ENCODE data around the gene LETM1.

The LETM1 gene

DNA sequence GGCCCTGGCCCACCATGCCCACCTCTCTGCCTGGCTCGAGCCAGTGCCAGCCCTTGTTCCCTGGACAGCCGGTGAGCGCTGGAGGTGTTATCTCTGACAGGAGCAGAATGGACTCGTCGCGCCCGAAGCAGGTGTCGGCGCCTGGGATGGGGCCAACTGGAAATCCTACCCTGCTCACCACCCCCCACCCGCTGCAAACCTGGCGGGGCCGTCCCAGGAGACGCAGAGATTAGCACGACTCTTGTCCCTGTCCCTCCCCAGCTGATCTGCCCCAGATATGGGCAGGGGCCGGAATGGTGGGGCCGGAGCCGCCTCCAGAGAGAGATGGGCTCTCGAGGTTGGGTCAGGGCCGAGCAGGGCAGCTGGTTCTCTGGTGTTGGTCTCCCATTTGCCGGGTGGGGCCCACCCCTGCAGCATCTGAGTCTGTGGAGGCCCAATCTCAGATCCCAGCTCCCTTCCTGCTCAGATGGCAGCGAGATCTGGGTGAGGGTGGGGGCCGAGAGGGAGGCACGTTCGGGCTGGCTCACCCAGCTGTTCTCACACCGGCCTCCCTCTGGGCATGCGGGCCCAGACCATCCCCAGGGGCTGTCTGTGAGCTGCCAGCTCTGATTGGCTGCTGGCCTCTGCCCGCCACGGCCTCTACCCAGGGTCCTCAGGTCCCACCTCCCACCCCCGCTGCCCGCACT, 83.0 kb downstream of the LETM1 start:
- no peak for DNase-seq

DNA sequence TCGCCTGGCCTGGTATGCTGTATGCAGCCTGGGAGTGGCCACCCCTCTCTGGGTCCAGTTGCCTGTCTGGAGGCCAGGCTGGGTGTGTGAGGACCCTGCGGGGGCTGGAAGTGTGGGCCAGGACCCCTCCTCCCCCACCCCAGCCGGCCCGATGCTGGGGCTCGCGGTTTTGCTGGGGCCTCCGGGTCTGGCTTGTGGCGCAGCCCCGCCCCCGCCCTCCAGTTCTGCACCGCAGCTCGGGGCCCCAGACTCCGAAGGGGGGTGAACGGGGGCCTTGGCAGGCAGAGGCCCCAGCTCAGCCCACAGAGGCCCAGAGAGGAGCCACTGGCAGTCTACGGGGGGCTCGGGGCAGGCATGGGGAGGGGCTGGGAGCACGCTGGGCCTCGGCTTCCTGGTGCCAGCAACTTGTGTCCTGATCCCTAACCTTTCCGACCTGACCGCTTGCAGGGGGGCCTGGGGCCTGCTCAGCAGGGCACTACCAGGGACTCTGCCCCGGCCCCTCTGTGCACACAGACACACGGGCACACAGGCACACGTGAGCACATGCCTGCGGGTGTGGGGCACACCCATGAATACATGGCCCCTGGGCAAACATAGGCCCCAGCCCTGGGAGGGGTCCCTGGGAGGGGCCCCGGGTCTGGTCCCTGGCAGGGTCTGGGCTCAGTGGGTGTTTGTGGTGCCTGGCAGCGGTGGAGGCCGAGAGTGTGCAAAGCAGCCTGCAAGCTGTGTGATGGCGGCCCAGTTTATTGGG, 84.2 kb downstream of the LETM1 start:
- DNase-seq: no peak

DNA sequence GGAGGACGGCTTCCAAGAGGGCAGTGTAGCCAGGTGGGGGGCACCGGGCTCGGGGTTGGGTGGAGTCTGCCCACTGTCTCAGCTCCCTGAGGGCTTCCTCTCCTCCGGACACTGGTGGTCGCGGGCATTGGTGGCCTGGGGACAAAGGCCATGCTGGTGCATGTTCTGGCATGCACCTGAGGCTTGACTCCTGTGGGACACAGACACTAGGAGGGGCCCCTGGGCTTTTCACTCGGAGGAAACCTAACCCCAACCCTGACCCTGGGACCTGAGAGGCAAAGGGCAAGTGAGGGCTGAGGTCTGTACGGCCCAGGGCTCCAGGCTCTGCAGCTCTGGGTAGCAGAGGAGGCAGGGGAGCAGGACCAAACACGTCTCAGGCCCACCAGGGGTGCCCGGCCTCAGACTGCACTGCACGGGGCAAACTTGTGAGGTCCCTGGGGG, 85.1 kb downstream of the LETM1 start:
- DNase-seq: no peak

DNA sequence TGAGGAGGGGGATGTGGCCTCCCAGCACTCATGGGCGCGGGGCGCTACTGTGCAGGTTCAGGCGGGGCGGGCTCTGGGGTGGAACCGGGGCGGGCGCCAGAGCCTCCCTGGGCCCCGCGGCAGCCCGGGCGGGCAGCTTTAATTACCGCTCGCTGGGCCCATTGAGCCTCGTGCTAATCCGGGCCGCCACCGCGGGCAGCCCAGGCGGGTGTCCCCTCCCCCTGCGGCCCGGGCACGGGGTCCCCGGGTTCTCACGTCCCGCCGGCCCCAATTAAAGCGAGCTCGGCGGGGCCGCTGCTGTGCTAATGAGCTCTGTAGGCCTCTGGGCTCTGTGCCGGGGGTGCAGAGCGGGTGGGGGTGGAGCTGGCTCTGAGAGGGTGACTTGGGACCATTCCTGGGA, 85.7 kb downstream of the LETM1 start:
- DNase-seq: no peak

DNA sequence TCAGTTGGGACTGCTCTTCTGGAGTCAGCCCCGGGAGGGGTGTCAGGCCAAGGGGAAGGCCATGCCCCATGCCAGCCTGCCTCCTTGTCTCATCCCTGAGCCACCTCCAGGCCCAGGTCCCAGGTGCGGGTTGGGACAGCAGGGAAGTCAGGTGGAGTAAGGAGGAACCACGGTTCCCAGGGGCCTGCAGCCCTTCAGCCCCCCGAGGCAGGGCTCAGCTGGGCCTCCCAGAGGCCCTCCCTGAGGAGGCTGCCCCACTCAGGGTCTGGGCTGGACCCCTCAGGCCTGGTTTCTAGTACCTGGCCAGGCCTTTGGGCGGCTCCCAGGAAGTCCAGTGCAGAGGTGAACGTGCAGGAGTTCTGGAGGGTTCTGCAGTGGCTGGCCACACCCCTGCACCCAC, 86.3 kb downstream of the LETM1 start:
- DNase-seq: no peak

DNA sequence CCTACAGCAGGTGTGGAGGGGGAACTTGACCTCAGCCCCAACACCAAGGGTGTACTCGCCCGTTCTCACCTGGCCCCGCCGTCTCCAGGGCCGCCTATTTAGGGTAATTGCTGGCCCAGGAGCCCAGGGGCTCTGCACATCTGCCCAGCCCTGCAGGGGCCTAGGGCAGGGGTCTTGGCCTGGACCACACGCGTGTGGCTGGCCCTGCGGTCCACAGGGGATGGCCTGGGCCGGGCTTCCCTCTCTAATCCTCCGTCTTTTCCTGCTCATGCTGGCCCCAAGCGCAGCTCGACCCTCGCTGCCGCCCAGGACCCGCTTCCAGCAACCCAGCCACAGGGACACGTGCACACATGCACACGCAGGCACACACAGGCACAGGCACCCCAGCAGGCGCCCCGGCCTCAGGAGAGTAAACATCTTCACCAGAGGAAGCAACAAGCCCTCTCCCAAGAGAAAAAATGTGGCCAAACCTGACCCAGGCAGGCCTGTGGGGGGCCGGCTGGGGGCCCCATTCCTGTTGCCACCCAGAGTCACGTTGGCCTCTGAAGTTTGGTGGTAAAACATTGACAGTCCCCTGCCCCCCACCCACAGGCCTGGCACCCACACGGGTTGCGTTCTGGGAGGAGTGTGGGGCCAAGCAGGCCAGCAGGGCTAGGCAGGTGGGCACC, 87.5 kb downstream of the LETM1 start:
- DNase-seq: no peak

DNA sequence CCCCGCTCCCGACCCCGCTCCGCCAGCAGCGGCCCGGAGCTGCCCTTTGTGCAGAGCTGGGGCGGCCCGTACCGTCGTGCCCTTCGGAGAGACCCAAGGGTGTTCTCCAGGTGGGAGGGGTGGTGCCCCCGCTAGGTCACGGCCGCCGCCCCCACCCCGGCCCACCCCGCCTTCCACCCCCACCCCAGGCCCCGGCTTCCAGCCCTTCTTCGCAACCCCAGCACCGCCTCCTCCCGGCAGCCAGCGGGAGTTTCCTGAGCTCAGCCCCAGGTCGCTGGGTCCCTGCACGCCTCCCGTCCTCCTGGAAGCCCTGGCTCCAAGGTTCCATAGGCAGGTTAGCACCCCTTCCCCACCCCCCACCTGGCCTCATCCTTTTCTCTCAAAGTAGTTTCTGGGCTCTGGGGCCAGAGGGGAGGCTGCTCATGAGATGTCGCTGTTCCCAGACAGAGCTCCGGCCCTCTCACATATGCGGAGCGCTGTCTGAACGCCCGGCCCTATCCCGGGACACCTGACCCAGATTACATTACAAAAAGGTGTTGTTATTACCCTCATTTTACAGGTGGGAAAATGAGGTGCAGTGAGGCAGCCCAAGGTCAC, 88.1 kb downstream of the LETM1 start:
- no peak for DNase-seq

DNA sequence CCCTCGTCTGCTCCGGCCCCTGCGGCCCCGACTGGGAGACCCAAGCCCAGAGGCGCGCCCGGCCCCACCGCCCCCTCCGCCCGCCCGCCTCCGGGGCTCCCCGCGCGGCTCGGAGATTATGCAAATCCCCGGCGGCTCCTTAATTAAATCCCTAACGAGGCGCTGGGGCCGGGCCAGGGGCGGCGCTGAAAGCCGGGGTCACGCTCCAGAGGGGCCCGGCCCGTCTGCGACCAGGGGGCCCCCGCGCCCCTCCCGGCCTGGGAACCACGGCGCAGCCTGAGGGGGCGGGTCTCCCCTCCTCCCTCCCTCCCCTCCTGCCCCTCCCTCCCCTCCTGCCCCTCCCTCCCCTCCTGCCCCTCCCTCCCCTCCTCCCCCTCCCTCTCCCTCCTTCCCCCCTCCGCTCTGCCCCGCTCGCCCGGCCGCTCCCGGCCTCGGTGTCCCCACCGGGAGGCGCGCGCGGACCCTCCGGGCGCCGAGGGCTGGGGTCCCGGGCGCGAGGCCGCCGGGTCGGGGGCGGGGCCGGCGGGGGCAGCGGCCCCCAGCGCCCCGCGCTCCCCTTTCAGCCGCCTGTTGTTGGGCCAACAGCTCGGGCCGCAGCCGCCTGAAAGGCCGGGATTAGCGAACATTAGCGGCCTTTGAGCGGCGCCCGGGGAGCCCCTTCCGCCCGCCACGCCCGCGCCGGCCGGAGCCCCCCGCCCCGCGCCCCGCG, 88.7 kb downstream of the LETM1 start:
- DNase-seq: no peak

DNA sequence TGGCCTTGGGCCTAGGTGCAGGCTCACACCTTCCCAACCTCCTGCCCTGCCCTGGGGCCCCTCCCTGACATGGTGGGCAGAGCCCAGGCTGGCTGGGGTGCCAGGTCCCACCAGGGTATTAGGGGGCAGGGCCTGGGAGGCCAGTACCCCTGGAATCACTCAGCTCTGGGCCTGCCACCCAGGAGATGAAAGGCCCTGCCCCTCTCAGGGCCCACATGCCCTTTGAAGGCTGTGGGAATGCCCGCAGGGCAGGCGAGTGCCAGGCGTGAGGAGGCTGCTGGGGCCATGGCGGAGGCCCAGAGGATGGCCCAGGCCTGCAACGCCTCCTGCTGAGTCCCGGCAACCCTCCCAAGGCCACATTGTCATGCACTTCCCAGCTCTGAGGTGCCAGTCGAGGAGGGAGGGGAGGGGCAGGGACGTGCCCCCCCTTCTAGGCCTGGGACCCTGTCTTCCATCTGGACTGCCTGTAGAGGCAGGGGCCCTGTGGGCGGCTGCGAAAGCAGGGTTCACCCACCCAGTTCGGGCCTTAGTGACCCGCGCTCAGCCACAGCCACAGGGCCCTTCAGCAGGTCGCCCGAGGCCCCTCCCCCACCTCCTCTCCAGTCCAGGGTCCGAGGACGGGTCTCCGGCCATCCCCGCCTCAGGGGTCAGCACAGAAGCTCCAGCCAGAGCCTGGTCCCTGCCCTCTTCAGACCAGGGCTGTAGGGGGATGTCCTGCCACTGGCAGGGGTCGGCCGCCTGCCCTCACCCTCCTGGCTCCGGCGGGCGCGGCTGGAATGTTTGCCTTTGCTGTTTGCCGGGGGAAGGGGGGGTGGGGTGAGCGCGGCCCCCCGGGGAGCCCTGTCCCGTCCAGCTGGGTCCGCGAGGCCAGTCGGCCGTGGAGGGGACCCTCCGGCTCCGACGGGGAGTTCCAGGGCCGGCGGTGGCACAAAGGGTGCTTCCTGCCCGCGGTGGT, 89.6 kb downstream of the LETM1 start:
- no peak for DNase-seq

DNA sequence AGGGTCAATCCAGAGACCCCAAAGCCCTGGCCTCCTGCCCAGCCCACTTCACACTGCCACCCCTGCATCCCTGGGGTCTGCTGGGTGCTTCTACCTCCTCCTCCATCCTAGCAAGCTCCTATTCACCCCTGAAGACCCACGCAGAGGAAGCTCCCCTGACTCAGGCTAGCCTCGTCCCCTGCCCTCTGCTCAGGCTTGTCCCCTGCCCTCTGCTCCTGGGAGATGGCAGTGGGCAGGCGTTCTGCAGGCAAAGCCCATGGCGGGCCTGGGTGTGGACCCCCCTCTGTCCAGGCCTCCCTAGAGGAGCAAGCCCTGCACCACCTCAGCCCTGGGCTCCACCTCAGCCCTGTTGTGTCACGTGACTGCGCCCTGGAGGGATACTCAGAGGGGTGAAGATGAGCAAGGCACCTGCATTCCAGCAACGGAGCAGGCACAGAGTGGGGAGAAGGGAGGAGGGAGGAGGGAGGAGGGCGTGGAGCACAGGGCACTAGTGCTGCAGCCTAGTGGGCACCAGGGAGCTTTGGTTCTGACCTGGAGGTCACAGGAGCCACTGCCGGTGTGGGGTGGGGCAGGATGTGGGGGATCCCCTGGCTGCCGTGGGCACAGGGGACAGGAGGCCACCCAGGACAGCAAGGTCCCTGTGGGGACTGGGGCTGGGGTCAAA, 90.4 kb downstream of the LETM1 start:
- no peak for DNase-seq

DNA sequence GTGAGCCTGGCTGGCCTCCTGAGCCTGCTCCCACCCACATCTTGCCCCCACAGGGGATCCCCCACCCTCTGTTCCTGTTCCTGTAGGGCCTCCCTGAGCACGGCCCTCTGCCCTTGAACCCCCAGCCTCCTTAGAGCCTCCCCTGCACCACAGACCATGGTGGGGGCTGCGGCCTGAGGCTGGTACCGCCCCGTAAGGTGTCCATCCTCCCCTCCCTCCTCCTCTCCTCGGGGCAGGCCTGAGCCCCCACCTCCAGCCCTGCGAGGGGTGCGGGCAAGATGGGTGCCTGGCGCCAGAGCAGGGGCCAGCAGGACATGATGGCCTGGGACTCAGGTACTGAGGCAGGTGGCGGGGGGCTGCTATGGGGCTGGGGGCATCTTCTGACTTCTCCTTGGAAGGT, 91.3 kb downstream of the LETM1 start:
- no peak for DNase-seq

DNA sequence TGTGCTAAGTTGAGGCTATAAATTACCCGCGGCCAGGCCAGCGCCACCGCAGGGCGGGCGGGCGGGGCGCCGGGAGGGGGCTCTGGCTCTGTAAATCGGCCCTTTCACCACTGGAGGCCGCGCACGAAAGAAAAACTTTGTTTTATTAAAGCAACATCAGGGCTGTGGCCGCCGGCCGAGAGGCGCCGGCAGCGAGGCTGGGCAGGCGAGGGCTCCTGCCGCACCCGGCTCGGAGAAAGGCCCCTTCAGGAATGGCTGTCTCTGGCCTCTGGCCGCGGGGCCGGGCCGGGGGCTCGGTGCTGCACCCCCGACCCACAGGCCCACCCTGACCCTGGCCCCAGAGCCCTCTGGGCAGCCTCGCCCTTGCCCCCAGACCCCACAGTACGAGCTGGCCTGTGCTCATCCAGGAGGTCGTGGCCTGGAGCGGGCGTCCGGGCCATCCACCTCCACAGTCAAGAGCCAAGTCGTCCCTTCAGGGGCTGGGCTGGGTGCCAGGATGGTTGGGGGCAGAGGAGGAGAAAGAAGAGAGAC, 92.3 kb downstream of the LETM1 start:
- DNase-seq: no peak

DNA sequence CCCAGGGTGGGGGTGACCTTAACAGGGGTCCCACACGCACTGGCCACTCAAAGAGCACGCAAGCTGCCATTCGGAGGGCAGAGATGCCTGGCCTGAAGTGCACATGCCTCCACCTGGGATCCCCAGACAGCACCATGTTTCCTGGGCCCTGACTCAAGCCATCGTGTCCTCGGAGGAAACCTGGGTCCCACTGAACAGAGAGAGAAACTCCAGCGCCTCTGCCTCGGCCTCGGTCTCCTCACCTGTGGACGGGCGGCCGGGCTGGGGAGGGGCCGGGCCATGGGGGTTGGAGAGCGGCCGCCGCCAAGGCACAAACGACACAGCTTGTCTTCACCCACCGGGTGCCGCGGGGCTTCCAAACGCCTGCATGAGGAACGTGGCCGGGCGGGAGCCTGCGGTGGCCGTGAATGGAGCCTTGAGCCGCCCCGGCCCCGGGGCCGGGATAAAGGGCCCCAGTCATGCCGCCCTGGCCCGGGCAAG, 92.8 kb downstream of the LETM1 start:
- no peak for DNase-seq

DNA sequence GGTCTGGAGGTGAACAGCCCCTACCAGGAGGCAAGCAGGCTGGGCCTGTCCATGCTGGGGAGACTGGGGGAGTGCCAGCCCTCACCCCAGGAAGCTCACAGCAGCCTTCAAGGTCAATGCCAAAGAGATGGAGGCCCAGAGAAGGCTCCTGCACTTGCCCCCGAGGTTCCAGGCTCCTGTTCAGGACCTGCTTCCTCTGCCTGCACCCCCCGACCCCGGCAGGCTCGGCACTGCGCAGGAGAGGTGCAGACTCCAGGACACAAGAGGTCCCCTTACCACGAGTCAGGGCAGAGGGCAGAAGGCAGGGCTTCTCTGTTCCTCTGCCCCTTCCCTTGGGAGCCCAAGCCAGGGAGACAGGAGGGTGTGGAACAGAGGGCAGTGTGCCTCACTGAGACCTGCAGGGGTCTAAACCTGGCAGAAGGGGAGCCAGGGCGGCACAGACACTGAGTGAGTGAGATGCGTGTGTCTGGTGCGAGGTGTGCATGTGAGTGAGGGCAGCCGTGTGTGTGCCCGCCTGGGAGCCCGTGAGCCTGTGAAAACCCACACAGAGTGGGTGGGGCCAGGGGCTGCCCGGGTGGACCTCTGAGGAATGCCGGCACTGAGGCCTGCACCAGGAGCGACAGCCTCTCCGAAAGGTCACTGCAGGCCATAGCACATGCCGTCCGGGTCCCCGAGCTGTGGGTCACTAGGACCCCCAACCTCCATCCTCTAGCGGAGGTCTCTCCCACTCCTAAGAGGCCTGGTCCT, 93.5 kb downstream of the LETM1 start:
- DNase-seq: no peak
